RWPE1 (cell line): ENCODE measurements around the gene CEBPE.

ENCODE experiments used
- CTCF ChIA-PET: fragments of 350-600 bp; sonication (Branson Sonifier 250); formaldehyde crosslinking; extraction: SDS; loops from one replicate; lab custom pipeline; 2021; lab: Yijun Ruan, JAX
- POLR2A ChIA-PET: fragments of 400-600 bp; formaldehyde crosslinking; extraction: SDS; loops from one replicate; lab custom pipeline; 2020; ENCODE audit warnings: antibody characterized with exemption; ENCODE audit not compliant: low non-redundant PET; lab: Yijun Ruan, JAX
- DNase-seq: peaks from one replicate; pipeline ENCODE4 v3.0.0; 2012; ENCODE audit warnings: low spot score
- H3K27ac ChIP-seq: fragments of 450-650 bp; 2 replicates; pipeline ENCODE4 v1.5.1; 2017
- TF ChIP-seq, protein P1 (sequence below): fragments of 450-650 bp; conservative IDR thresholded peaks from 2 replicates; pipeline ENCODE4 v1.5.1; 2017; ENCODE audit warnings: low read depth, mild to moderate bottlenecking

Gene CEBPE

GRCh38 chr14:23146351-23146910, 27.4 kb upstream of the CEBPE start:
- TF ChIP-seq, protein P1, sequence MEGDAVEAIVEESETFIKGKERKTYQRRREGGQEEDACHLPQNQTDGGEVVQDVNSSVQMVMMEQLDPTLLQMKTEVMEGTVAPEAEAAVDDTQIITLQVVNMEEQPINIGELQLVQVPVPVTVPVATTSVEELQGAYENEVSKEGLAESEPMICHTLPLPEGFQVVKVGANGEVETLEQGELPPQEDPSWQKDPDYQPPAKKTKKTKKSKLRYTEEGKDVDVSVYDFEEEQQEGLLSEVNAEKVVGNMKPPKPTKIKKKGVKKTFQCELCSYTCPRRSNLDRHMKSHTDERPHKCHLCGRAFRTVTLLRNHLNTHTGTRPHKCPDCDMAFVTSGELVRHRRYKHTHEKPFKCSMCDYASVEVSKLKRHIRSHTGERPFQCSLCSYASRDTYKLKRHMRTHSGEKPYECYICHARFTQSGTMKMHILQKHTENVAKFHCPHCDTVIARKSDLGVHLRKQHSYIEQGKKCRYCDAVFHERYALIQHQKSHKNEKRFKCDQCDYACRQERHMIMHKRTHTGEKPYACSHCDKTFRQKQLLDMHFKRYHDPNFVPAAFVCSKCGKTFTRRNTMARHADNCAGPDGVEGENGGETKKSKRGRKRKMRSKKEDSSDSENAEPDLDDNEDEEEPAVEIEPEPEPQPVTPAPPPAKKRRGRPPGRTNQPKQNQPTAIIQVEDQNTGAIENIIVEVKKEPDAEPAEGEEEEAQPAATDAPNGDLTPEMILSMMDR: no peak
- H3K27ac ChIP-seq: peak overlapping the region; percentile 53
- POLR2A ChIA-PET: no interaction called here
- CTCF ChIA-PET: no interaction called here
- DNase-seq: no peak

- ChIA-PET POLR2A (no interaction called here), CTCF (interaction anchor here (1.6 kb wide), 1 partner anchor 25 kb away, joined by 6 read pairs; no protein-coding TSS in a partner anchor)
- no peak for DNase-seq
- TF ChIP-seq, protein P1: no peak
- no peak overlapping the region; the same call in 1 of the 2 replicates for H3K27ac ChIP-seq
These were observed 26.8 kb upstream of the CEBPE start for GRCh38 chr14:23145794-23146350.

DNA sequence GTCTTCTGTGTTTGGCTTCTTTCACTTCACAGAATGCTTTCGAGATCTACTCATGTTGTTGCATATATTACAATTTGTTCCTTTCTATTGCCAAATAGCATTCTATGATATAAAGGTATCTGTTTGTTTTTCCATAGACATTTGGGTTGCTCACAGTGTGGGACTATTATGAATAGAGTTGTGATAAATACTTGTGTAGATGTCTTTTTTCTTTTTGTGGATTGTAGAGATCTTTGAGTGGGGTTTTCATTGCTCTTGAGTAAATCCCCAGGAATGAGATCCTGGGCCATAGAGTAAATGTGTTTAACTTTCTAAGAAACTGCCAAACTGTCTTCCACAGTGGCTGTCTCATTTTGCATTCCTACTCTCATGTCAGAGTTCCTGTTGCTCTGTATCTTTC, 24.9 kb upstream of the CEBPE start:
- TF ChIP-seq, protein P1: no peak
- ChIA-PET POLR2A (no interaction called here), CTCF (interaction anchor here (1.2 kb wide), 1 partner anchor 43 kb away, joined by 5 read pairs; no protein-coding TSS in a partner anchor)
- no peak overlapping the region for H3K27ac ChIP-seq
- DNase-seq: no peak

GRCh38 chr14:23142826-23143225, 23.8 kb upstream of the CEBPE start:
- ChIA-PET POLR2A (no interaction called here), CTCF (interaction anchor here (0.6 to 1.2 kb wide), 2 partner anchors 39 to 44 kb away, joined by 3 to 5 read pairs; no protein-coding TSS in a partner anchor)
- no peak for DNase-seq
- peak overlapping the region; percentile 93 for H3K27ac ChIP-seq
- TF ChIP-seq, protein P1: no peak

- DNase-seq: peak; percentile 52
- H3K27ac ChIP-seq: peak overlapping the region; percentile 93
- CTCF ChIA-PET: interaction anchor here (0.6 kb wide), 1 partner anchor 239 kb away, joined by 4 read pairs; no protein-coding TSS in a partner anchor
- POLR2A ChIA-PET: no interaction called here
- TF ChIP-seq, protein P1: no peak
These were observed 22.8 kb upstream of the CEBPE start for GRCh38 chr14:23141706-23142444.

- CTCF ChIA-PET: no interaction called here
- peak overlapping the region; percentile 93 for H3K27ac ChIP-seq
- DNase-seq: no peak
- POLR2A ChIA-PET: no interaction called here
- TF ChIP-seq, protein P1: no peak
These were observed 21.3 kb upstream of the CEBPE start for GRCh38 chr14:23140371-23140770.
